ENCODE measurements around the gene EVX2. TPM values are rescaled to one million over a fixed set of nuclear protein-coding genes. Genes with fewer than 3 reads are reported as not detected.

The EVX2 gene
- total RNA-seq, 5 donors from 2014 or later (not counting 1 experiment from before 2014, with no cell fraction given) = not detected

DNA sequence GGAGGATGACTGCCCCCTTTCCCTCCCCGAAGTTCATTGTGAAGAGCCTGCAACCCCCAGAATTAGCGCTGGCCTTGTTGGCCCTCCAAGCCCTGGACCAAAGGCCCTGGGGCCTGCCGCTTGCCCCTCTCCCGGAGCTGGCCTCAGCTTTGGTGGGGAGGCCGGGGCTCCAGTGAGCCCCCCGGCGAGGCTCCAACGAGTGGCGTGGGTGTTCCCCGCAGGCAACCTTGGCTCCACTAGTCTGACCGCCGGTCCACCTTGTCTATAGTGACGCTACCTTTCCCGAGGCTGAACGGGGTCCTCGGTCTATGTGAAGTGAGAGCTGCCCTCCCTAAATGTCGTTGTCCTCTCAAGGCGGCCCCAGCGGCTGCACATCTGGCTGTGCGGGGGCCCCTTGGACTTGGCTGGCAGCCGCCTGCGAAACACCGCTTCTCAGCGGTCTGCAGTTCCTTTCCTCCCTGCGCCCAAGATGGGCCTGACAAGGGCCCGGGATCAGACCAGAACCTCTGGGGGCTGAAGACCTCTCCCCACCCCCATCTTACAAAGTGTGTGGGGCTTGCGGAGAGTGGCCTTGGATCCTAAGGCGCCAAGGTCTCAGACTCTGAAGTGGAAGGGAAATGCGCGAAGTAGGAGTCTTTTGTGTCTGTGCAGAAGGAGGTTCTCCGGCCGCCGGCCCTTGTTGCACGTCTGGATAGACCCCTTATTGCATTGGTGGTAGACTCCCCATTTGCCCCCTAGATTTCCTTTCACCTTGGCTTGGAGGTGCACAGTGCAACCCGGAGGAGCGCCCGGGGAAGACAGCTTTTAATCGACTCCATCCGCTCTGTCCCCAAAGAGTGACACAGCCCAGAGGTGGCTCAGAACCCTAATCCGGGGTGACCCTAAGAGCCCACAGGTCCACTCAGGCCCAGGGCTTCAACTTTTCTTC lies 28.9 kb upstream of the EVX2 start:
- H3K27ac Mint-ChIP-seq = no peak overlapping the region
- CTCF ChIA-PET = interaction anchor here (0.6 to 0.7 kb wide), 4 partner anchors 15 to 539 kb away, joined by 3 to 7 read pairs (median 3); no protein-coding TSS in a partner anchor
- no peaks in the 10 kb centered on the region for H3K36me3 Mint-ChIP-seq
- peaks cover 0 to 3% of the 10 kb centered on the region in 2 experiments for H3K4me1 ChIP-seq (ENCODE audit: control insufficient read depth in 1 of 2, extremely low read depth in 1 of 2, insufficient read depth in 2 of 2, low read length in 2 of 2)
- no peak overlapping the region for H3K27ac ChIP-seq (ENCODE audit: low read length)
- DNase-seq = no peak
- H3K9me3 Mint-ChIP-seq = no peaks in the 10 kb centered on the region
- H3K4me3 Mint-ChIP-seq = no peak overlapping the region
- POLR2A ChIA-PET = no interaction called here
- no peak for ATAC-seq (replicated peaks in 1 of 4)
- WGBS (ENCODE audit: insufficient coverage) = 9% methylated on average over 31 of the region's 40 CpGs
- no peaks in the 10 kb centered on the region for H3K36me3 ChIP-seq (ENCODE audit: control insufficient read depth in 2 of 2, extremely low read depth in 1 of 2, insufficient read depth in 1 of 2, low read length in 1 of 2)
- H3K4me3 ChIP-seq (ENCODE audit: control insufficient read depth in 1 of 2, extremely low read depth in 1 of 2, low read length in 1 of 2) = no peak overlapping the region
- peaks cover 11 to 17% (median 12%) of the 10 kb centered on the region in 3 donors for H3K4me1 Mint-ChIP-seq
- no peaks in the 10 kb centered on the region for H3K9me3 ChIP-seq
- H3K27me3 Mint-ChIP-seq = peaks cover 66 to 87% of the 10 kb centered on the region in 2 donors
- peaks cover 28 to 75% of the 10 kb centered on the region in 2 experiments for H3K27me3 ChIP-seq (replicated peaks in 1 of 2; ENCODE audit: control insufficient read depth in 2 of 2, extremely low read depth in 1 of 2, insufficient read depth in 2 of 2, low read length in 1 of 2)

DNA sequence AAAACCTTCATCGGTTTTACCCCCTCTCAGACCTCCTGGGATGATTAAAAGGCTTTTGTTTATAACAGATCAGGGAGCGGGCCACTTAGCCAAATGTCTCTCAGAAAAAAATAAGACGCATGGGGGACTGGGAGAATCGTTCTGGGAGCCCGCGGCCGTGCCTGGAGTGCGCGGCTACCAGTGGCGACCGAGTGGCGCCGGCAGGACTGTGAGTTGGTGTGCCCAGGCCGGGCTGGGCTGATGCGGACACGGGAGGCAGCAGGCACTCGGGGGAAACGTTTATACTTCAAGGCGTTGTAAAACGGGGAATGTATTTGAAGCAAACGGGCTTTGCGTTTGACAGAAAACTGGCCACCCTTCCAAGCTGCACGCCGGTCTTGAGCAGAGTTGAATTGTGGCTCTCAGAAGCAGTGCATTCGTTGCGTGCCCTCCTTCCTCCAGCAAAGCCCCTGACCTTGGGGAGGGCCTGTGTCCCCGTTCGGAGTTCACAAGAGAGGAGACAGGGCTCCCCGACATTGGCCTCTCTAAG lies 28.1 kb upstream of the EVX2 start:
- Histone ChIP-seq H3K9me3 (no peaks in the 10 kb centered on the region), H3K4me1 (ENCODE audit: control insufficient read depth in 1 of 2, extremely low read depth in 1 of 2, insufficient read depth in 2 of 2, low read length in 2 of 2) (peaks cover 0 to 8% of the 10 kb centered on the region in 2 experiments), H3K4me3 (ENCODE audit: control insufficient read depth in 1 of 2, extremely low read depth in 1 of 2, low read length in 1 of 2) (no peak overlapping the region), H3K27ac (ENCODE audit: low read length) (no peak overlapping the region), H3K27me3 (replicated peaks in 1 of 2; ENCODE audit: control insufficient read depth in 2 of 2, extremely low read depth in 1 of 2, insufficient read depth in 2 of 2, low read length in 1 of 2) (peaks cover 26 to 73% of the 10 kb centered on the region in 2 experiments), H3K36me3 (ENCODE audit: control insufficient read depth in 2 of 2, extremely low read depth in 1 of 2, insufficient read depth in 1 of 2, low read length in 1 of 2) (no peaks in the 10 kb centered on the region)
- Mint-ChIP-seq H3K9me3 (no peaks in the 10 kb centered on the region), H3K4me3 (no peak overlapping the region), H3K27me3 (peaks cover 61 to 85% of the 10 kb centered on the region in 2 donors), H3K36me3 (no peaks in the 10 kb centered on the region), H3K4me1 (peaks cover 14 to 15% (median 14%) of the 10 kb centered on the region in 3 donors), H3K27ac (no peak overlapping the region)
- ChIA-PET CTCF (interaction anchor here in 1 of 2 donors (1.8 kb wide), 1 partner anchor 1771 kb away, joined by 7 read pairs; no protein-coding TSS in a partner anchor), POLR2A (no interaction called here)
- no peak for ATAC-seq (replicated peaks in 1 of 4)
- 8% methylated on average over 26 of the region's 29 CpGs for WGBS (ENCODE audit: insufficient coverage)
- DNase-seq = no peak

- no peak overlapping the region for H3K27ac ChIP-seq (ENCODE audit: low read length)
- peaks cover 21 to 72% of the 10 kb centered on the region in 2 experiments for H3K27me3 ChIP-seq (replicated peaks in 1 of 2; ENCODE audit: control insufficient read depth in 2 of 2, extremely low read depth in 1 of 2, insufficient read depth in 2 of 2, low read length in 1 of 2)
- DNase-seq (no peak), ATAC-seq (replicated peaks in 1 of 4) (no peak)
- peaks cover 4 to 13% of the 10 kb centered on the region in 2 experiments for H3K4me1 ChIP-seq (ENCODE audit: control insufficient read depth in 1 of 2, extremely low read depth in 1 of 2, insufficient read depth in 2 of 2, low read length in 2 of 2)
- Mint-ChIP-seq H3K27ac (no peak overlapping the region), H3K9me3 (no peaks in the 10 kb centered on the region), H3K36me3 (no peaks in the 10 kb centered on the region), H3K4me1 (peaks cover 15 to 18% (median 17%) of the 10 kb centered on the region in 3 donors), H3K27me3 (peaks cover 57 to 81% of the 10 kb centered on the region in 2 donors), H3K4me3 (no peak overlapping the region)
- no peaks in the 10 kb centered on the region for H3K9me3 ChIP-seq
- CTCF ChIA-PET = interaction anchor here (0.6 to 1.8 kb wide), 5 partner anchors 10 to 1770 kb away, joined by 3 to 8 read pairs (median 6); no protein-coding TSS in a partner anchor
- WGBS (ENCODE audit: insufficient coverage) = 3% methylated on average over 12 of the region's 16 CpGs
- no peaks in the 10 kb centered on the region for H3K36me3 ChIP-seq (ENCODE audit: control insufficient read depth in 2 of 2, extremely low read depth in 1 of 2, insufficient read depth in 1 of 2, low read length in 1 of 2)
- POLR2A ChIA-PET = interaction anchor here in 1 of 2 donors (0.5 to 0.6 kb wide), 2 partner anchors 905 to 1749 kb away, joined by 3 to 4 read pairs; no protein-coding TSS in a partner anchor
- H3K4me3 ChIP-seq (ENCODE audit: control insufficient read depth in 1 of 2, extremely low read depth in 1 of 2, low read length in 1 of 2) = no peak overlapping the region
Observed at GRCh38 chr2:176111309-176111663, 27.5 kb upstream of the EVX2 start.

DNA sequence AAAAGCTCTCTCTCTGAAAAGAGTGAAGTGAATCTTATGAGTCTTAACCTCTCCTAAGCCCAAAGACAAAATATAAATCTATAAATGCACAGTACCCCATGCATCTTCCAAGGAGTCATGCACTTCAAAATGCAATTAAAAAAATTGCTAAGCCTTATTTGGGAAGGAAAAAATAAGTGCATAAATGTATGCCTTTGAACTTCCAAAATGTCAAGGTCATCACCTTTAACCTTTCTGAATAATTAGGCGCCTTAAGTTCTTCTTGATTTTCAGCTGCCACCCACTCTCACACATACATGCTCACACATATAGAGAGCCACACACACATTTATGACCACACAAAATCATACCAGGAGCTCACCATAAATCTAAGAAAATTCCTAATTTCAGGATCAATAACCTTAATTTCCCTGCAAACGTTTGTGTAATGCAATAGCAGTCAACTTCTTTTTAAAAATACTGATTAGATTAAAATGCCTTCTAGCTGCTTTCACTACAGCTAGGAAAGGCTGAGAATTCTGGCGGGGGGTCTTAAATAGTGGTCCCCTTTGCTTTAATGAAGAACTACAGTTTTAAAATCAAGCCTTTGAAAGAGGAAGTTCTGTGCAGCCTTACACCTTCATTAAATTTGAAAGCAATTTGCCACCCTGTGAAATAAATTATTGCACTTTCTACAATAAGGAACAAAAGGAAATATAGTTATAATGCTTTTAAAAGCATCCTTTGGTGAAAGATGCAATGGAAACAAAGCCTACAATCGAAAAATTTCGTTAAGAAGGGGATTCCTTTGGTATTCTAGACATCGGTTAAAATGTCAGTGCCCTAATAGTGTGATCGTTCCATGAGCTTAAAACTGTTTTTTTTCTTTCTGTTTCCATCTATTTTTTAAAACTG lies 26.9 kb upstream of the EVX2 start:
- DNase-seq = no peak
- Histone ChIP-seq H3K27me3 (replicated peaks in 1 of 2; ENCODE audit: control insufficient read depth in 2 of 2, extremely low read depth in 1 of 2, insufficient read depth in 2 of 2, low read length in 1 of 2) (peaks cover 24 to 72% of the 10 kb centered on the region in 2 experiments), H3K4me1 (ENCODE audit: control insufficient read depth in 1 of 2, extremely low read depth in 1 of 2, insufficient read depth in 2 of 2, low read length in 2 of 2) (peaks cover 4 to 14% of the 10 kb centered on the region in 2 experiments), H3K36me3 (ENCODE audit: control insufficient read depth in 2 of 2, extremely low read depth in 1 of 2, insufficient read depth in 1 of 2, low read length in 1 of 2) (no peaks in the 10 kb centered on the region), H3K4me3 (ENCODE audit: control insufficient read depth in 1 of 2, extremely low read depth in 1 of 2, low read length in 1 of 2) (no peak overlapping the region), H3K9me3 (no peaks in the 10 kb centered on the region), H3K27ac (ENCODE audit: low read length) (no peak overlapping the region)
- Mint-ChIP-seq H3K4me1 (peaks cover 22 to 24% (median 23%) of the 10 kb centered on the region in 3 donors), H3K4me3 (no peak overlapping the region), H3K27me3 (peaks cover 59 to 81% of the 10 kb centered on the region in 2 donors), H3K9me3 (no peaks in the 10 kb centered on the region), H3K36me3 (no peaks in the 10 kb centered on the region), H3K27ac (no peak overlapping the region)
- ChIA-PET CTCF (interaction anchor here (0.6 to 2.0 kb wide), 6 partner anchors 10 to 1770 kb away, joined by 3 to 8 read pairs (median 6); no protein-coding TSS in a partner anchor), POLR2A (interaction anchor here in 1 of 2 donors (0.5 to 0.6 kb wide), 4 partner anchors 13 to 1748 kb away, joined by 3 to 7 read pairs (median 4); no protein-coding TSS in a partner anchor)
- WGBS (ENCODE audit: insufficient coverage) = 32% methylated on average over 4 of the region's 7 CpGs
- no peak for ATAC-seq (replicated peaks in 1 of 4)

GRCh38 chr2:176109946-176110345 lies 26.2 kb upstream of the EVX2 start:
- Mint-ChIP-seq H3K27me3 (peaks cover 61 to 84% of the 10 kb centered on the region in 2 donors), H3K27ac (no peak overlapping the region), H3K4me3 (no peak overlapping the region), H3K36me3 (no peaks in the 10 kb centered on the region), H3K9me3 (no peaks in the 10 kb centered on the region), H3K4me1 (peaks cover 27 to 29% (median 28%) of the 10 kb centered on the region in 3 donors)
- no peak for DNase-seq
- Histone ChIP-seq H3K4me1 (ENCODE audit: control insufficient read depth in 1 of 2, extremely low read depth in 1 of 2, insufficient read depth in 2 of 2, low read length in 2 of 2) (peaks cover 4 to 14% of the 10 kb centered on the region in 2 experiments), H3K36me3 (ENCODE audit: control insufficient read depth in 2 of 2, extremely low read depth in 1 of 2, insufficient read depth in 1 of 2, low read length in 1 of 2) (no peaks in the 10 kb centered on the region), H3K27me3 (replicated peaks in 1 of 2; ENCODE audit: control insufficient read depth in 2 of 2, extremely low read depth in 1 of 2, insufficient read depth in 2 of 2, low read length in 1 of 2) (peaks cover 24 to 77% of the 10 kb centered on the region in 2 experiments), H3K4me3 (ENCODE audit: control insufficient read depth in 1 of 2, extremely low read depth in 1 of 2, low read length in 1 of 2) (no peak overlapping the region), H3K9me3 (no peaks in the 10 kb centered on the region), H3K27ac (ENCODE audit: low read length) (no peak overlapping the region)
- CTCF ChIA-PET = interaction anchor here in 1 of 2 donors (1.8 to 2.0 kb wide), 2 partner anchors 17 to 1769 kb away, joined by 6 to 7 read pairs; no protein-coding TSS in a partner anchor
- no CpG with 5 or more reads among the region's 4 CpGs for WGBS (ENCODE audit: insufficient coverage)
- no peak for ATAC-seq (replicated peaks in 1 of 4)
- POLR2A ChIA-PET = interaction anchor here in 1 of 2 donors (0.6 kb wide), 2 partner anchors 14 to 123 kb away, joined by 3 to 7 read pairs; no protein-coding TSS in a partner anchor
